AG08396 (cell line): ENCODE results near the gene BMP6.

Source experiments
- DNase-seq: peaks from one replicate; pipeline ENCODE4 v3.0.0; 2012; ENCODE audit warnings: low spot score, mixed read lengths

The BMP6 gene

GRCh38 chr6:7747901-7748504 lies 22.1 kb downstream of the BMP6 start:
- no peak for DNase-seq

- DNase-seq: no peak
Observed at GRCh38 chr6:7749478-7749877, 23.6 kb downstream of the BMP6 start.

DNA sequence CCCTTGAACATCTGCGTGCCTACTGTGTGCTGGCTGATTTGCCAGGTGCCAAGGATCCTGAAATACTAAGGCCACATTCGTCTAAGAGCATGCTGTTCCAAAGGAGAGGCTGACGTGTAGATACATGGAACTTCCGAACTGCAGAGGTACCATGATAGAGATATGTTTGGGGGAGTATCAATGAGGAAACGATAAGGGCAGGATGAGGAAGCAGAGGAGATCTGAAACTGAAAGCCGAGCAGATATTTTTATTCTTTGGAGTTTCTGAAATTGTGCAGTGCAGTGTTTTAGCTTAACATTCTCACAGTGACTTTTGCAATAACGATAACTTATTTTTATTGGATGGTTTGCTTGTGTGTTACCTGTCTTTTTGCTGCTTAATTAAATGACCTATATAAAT lies 24.3 kb downstream of the BMP6 start:
- DNase-seq: no peak

DNA sequence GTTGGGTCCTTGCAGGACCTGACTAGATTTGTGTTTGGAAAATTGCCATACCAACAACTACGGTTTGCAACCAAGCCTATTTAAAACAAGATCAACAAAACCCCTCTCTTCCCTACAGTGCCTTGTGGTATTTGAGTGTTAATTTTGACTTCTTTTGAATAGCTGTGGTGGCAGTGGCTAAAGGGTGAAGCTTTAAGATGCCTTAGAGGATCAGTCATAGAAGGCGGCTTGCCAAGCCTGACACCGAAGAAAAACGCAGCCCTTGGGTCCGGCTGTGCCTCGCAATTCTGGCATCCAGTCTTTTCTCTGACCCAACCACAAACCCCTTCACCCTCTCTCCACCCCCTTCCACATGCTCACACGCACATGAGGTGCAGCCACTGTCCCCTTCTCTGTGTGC lies 32.6 kb downstream of the BMP6 start:
- DNase-seq: peak; percentile 42

GRCh38 chr6:7759320-7759719 lies 33.4 kb downstream of the BMP6 start:
- no peak for DNase-seq

- no peak for DNase-seq
Observed at GRCh38 chr6:7761051-7761450, 35.2 kb downstream of the BMP6 start.

GRCh38 chr6:7762760-7763159 lies 36.9 kb downstream of the BMP6 start:
- no peak for DNase-seq

DNA sequence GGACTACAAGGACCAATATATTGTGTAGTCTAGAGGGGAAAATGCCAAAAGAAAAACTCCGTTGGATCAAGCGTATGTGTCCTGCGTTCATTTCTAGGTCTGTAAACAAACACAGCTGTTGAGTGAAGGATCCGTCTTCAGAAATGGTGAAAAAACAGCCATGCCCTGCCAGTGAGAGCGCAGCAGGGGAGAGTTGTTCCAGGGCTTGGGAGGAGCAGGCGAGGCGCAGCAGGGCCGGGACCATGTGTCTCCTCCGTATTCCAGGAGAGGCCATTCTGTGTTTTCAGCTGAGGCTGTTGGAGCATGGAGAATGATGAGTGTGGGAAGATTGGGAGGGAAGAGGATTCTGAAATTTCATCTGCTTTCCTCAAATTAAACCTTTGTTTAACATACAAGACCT lies 38.0 kb downstream of the BMP6 start:
- DNase-seq: no peak

DNA sequence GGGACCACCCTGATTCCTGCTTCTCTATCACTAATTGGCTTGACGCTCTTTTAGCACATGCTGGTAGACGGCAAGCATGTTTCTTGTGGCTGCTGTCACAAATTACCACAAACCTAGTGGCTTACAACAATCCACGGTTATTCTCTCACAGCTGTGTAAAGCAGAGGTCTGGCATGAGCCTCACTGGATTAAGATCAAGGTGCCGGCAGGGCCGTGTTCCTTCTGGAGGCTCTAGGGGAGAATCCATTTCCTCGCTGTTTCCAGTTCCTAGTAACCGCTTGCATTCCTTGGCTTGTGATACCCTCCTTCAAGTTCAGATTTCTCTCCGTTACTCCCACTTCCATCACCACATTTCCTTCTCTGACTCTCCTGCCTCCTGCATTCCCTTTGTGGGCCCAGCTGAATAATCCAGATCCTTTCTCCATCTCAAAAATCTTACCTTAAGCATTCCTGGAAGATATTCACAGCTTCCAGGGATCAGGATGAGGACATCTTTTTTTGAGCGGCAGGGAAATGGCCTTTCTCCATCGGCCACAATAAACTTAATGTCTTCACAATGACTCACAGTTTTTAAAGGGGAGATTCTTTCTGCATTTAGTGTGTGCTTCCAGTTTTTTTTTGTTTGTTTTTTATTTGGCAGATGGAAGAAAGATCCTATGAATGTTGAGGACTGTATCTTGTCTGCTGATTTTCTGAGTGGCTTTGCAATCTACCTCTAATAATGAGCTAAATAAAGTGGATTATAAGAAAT lies 39.9 kb downstream of the BMP6 start:
- DNase-seq: no peak

- DNase-seq: no peak
Observed at GRCh38 chr6:7769702-7770101, 43.8 kb downstream of the BMP6 start.

- DNase-seq: no peak
Observed at GRCh38 chr6:7770111-7770510, 44.2 kb downstream of the BMP6 start.

DNA sequence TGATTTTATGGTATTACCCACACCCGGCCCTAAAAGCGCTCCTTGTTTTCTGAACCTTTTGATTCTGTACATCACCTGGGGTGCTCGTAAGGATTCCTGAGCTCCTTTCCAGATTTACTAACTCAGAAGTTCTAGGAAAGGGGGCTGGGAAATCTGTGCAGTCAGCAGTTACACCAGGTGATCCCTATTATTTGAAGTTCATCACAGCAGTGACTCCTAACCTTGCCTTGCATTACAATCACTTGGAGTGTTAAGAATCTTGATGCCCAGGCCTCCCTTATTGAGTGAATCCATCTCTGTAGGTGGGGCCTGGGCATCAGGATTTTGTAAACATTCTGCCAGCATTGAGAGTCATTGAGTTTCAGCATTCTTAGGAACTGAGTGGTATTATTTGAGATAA lies 44.7 kb downstream of the BMP6 start:
- DNase-seq: no peak

DNA sequence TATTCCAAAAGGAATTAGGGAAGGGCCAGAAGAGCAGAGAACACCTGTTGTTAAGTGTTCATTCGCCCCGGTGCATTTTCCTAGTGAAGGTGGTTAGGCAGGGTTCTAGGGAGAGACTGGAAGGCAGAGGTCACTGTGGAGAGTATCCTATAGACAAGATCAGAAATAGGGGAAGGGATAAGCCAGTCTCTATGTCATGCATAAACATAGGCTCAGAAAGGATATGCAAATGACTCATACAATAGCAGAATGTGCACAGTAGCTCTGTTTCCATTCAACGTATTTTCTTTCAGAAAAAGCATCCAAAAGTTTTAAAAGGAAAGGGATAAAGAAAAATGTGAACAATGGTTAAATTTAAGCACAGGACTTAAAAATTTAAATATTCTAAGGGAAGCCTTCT lies 47.4 kb downstream of the BMP6 start:
- no peak for DNase-seq

- DNase-seq: no peak
Observed at GRCh38 chr6:7773914-7774313, 48.0 kb downstream of the BMP6 start.

GRCh38 chr6:7776509-7776908 lies 50.6 kb downstream of the BMP6 start:
- no peak for DNase-seq

GRCh38 chr6:7777074-7777473 lies 51.2 kb downstream of the BMP6 start:
- no peak for DNase-seq

DNA sequence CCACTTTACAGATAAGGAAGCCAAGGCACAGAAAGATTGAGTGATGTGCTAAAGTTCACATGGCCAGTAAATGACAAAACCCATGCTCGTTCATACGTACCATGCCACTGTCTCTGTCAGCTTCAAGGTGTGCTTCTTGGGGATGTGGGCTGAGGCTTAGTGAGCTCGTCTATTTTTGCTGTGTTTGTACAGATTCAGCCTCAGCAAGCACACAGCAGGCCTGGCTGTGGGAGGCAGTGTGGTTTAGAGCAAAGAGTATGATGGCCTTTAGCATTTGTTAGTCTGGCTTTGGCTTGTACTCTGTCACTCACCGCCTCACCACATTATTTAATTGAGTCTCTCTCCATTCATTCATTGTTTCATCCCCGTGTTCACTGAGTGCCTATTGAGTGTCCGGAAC lies 55.3 kb downstream of the BMP6 start:
- DNase-seq: no peak

- no peak for DNase-seq
Observed at GRCh38 chr6:7784248-7784647, 58.3 kb downstream of the BMP6 start.

- no peak for DNase-seq
Observed at GRCh38 chr6:7784706-7785105, 58.8 kb downstream of the BMP6 start.

- DNase-seq: no peak
Observed at GRCh38 chr6:7785243-7786035, 59.5 kb downstream of the BMP6 start.

GRCh38 chr6:7786214-7786661 lies 60.3 kb downstream of the BMP6 start:
- DNase-seq: no peak

- DNase-seq: peak; percentile 10
Observed at GRCh38 chr6:7787137-7787608, 61.3 kb downstream of the BMP6 start.

- no peak for DNase-seq
Observed at GRCh38 chr6:7787731-7788130, 61.8 kb downstream of the BMP6 start.
